HEK293 (cell line): ENCODE data around the gene SCAND1.

Experiments used
- BCL11B ChIP-seq: fragments of 450-650 bp; formaldehyde crosslinking; IDR thresholded peaks from 2 replicates; pipeline ENCODE4 v1.5.1; 2016; ENCODE audit warnings: low read depth, missing biosample characterization, missing genetic modification characterization
- FEZF1 ChIP-seq: fragments of 450-650 bp; formaldehyde crosslinking; IDR thresholded peaks from 2 replicates; pipeline ENCODE4 v1.5.1; 2016; ENCODE audit warnings: missing biosample characterization, missing genetic modification characterization
- GLIS2 ChIP-seq: fragments of 450-650 bp; formaldehyde crosslinking; IDR thresholded peaks from 2 replicates; pipeline ENCODE4 v1.5.1; 2016; ENCODE audit warnings: missing biosample characterization, missing genetic modification characterization
- HOXA7 ChIP-seq: sonication (generic); formaldehyde crosslinking; IDR thresholded peaks from 2 replicates; pipeline ENCODE4 v1.8.1; 2022; ENCODE audit warnings: missing genetic modification reagents, borderline replicate concordance
- SCRT1 ChIP-seq: fragments of 450-650 bp; formaldehyde crosslinking; IDR thresholded peaks from 2 replicates; pipeline ENCODE4 v1.5.1; 2016; ENCODE audit warnings: missing biosample characterization, missing genetic modification characterization, borderline replicate concordance
- SCRT2 ChIP-seq: fragments of 450-650 bp; formaldehyde crosslinking; IDR thresholded peaks from 2 replicates; pipeline ENCODE4 v1.5.1; 2016; ENCODE audit warnings: missing biosample characterization, missing genetic modification characterization
- ZBTB8A ChIP-seq: fragments of 450-650 bp; formaldehyde crosslinking; IDR thresholded peaks from 2 replicates; pipeline ENCODE4 v1.5.1; 2016; ENCODE audit warnings: missing biosample characterization, missing genetic modification characterization
- ZFP3 ChIP-seq: fragments of 450-650 bp; formaldehyde crosslinking; IDR thresholded peaks from 2 replicates; pipeline ENCODE4 v1.5.1; 2016; ENCODE audit warnings: low read depth, missing biosample characterization, missing genetic modification characterization
- ZIC2 ChIP-seq: fragments of 450-650 bp; formaldehyde crosslinking; IDR thresholded peaks from 2 replicates; pipeline ENCODE4 v1.5.1; 2016; ENCODE audit warnings: missing biosample characterization, missing genetic modification characterization
- ZNF169 ChIP-seq: fragments of 450-650 bp; formaldehyde crosslinking; IDR thresholded peaks from 2 replicates; pipeline ENCODE4 v1.5.1; 2016; ENCODE audit warnings: missing biosample characterization, missing genetic modification characterization
- ZNF184 ChIP-seq: fragments of 450-650 bp; IDR thresholded peaks from 2 replicates; pipeline ENCODE4 v1.5.1; 2018; ENCODE audit warnings: missing biosample characterization, mild to moderate bottlenecking, missing genetic modification characterization
- ZNF214 ChIP-seq: fragments of 450-650 bp; formaldehyde crosslinking; IDR thresholded peaks from 2 replicates; pipeline ENCODE4 v1.5.1; 2017; ENCODE audit warnings: missing biosample characterization, mild to moderate bottlenecking, missing genetic modification characterization, borderline replicate concordance
- ZNF23 ChIP-seq: fragments of 450-650 bp; formaldehyde crosslinking; IDR thresholded peaks from 2 replicates; pipeline ENCODE4 v1.5.1; 2016; ENCODE audit warnings: missing biosample characterization, missing genetic modification characterization, borderline replicate concordance
- ZNF350 ChIP-seq: fragments of 450-650 bp; formaldehyde crosslinking; IDR thresholded peaks from 2 replicates; pipeline ENCODE4 v1.5.0; 2017; ENCODE audit warnings: missing biosample characterization, mild to moderate bottlenecking, missing genetic modification characterization
- ZNF423 ChIP-seq: fragments of 450-650 bp; formaldehyde crosslinking; IDR thresholded peaks from 2 replicates; pipeline ENCODE4 v1.5.1; 2016; ENCODE audit warnings: missing biosample characterization, missing genetic modification characterization
- ZNF433 ChIP-seq: fragments of 450-650 bp; formaldehyde crosslinking; IDR thresholded peaks from 2 replicates; pipeline ENCODE4 v1.5.1; 2016; ENCODE audit warnings: missing biosample characterization, missing genetic modification characterization, low read depth
- ZNF514 ChIP-seq: fragments of 450-650 bp; formaldehyde crosslinking; IDR thresholded peaks from 2 replicates; pipeline ENCODE4 v1.5.1; 2016; ENCODE audit warnings: missing biosample characterization, missing genetic modification characterization
- ZNF521 ChIP-seq: fragments of 450-650 bp; formaldehyde crosslinking; IDR thresholded peaks from 2 replicates; pipeline ENCODE4 v1.5.1; 2017; ENCODE audit warnings: missing biosample characterization, mild to moderate bottlenecking, missing genetic modification characterization
- ZNF529 ChIP-seq: fragments of 450-650 bp; formaldehyde crosslinking; IDR thresholded peaks from 2 replicates; pipeline ENCODE4 v1.5.1; 2017; ENCODE audit warnings: missing genetic modification characterization, missing biosample characterization; ENCODE audit not compliant: insufficient replicate concordance
- ZNF585B ChIP-seq: fragments of 450-650 bp; formaldehyde crosslinking; IDR thresholded peaks from 2 replicates; pipeline ENCODE4 v1.5.1; 2016; ENCODE audit warnings: missing biosample characterization, missing genetic modification characterization
- ZNF596 ChIP-seq: fragments of 450-650 bp; IDR thresholded peaks from 2 replicates; pipeline ENCODE4 v1.5.0; 2018; ENCODE audit warnings: missing biosample characterization, mild to moderate bottlenecking, missing genetic modification characterization, moderate library complexity
- ZNF658 ChIP-seq: fragments of 450-650 bp; formaldehyde crosslinking; IDR thresholded peaks from 2 replicates; pipeline ENCODE4; 2016; ENCODE audit warnings: missing biosample characterization, missing genetic modification characterization
- ZNF660 ChIP-seq: fragments of 450-650 bp; IDR thresholded peaks from 2 replicates; pipeline ENCODE4 v1.5.1; 2018; ENCODE audit warnings: missing biosample characterization, mild to moderate bottlenecking, missing genetic modification characterization
- ZNF677 ChIP-seq: fragments of 450-650 bp; IDR thresholded peaks from 2 replicates; pipeline ENCODE4 v1.5.0; 2018; ENCODE audit warnings: missing biosample characterization, mild to moderate bottlenecking, missing genetic modification characterization, moderate library complexity
- ZNF768 ChIP-seq: fragments of 450-650 bp; formaldehyde crosslinking; IDR thresholded peaks from 2 replicates; pipeline ENCODE4 v1.5.1; 2018; ENCODE audit warnings: missing biosample characterization, mild to moderate bottlenecking, missing genetic modification characterization
- ZNF791 ChIP-seq: fragments of 450-650 bp; formaldehyde crosslinking; IDR thresholded peaks from 2 replicates; pipeline ENCODE4 v1.5.1; 2016; ENCODE audit warnings: missing biosample characterization, missing genetic modification characterization
- ZSCAN16 ChIP-seq: fragments of 450-650 bp; formaldehyde crosslinking; IDR thresholded peaks from 2 replicates; pipeline ENCODE4 v1.5.1; 2016; ENCODE audit warnings: missing biosample characterization, missing genetic modification characterization
- TF ChIP-seq, protein P1 (sequence below): fragments of 450-650 bp; formaldehyde crosslinking; IDR thresholded peaks from 2 replicates; pipeline ENCODE4 v1.5.1; 2016; ENCODE audit warnings: missing biosample characterization, missing genetic modification characterization
- TF ChIP-seq, protein P2 (sequence below): fragments of 450-650 bp; formaldehyde crosslinking; optimal IDR thresholded peaks from 2 replicates; pipeline ENCODE3; 2016; ENCODE audit warnings: missing biosample characterization, mild to moderate bottlenecking, missing genetic modification characterization
- TF ChIP-seq, protein P3 (sequence below): fragments of 450-650 bp; formaldehyde crosslinking; IDR thresholded peaks from 2 replicates; pipeline ENCODE4 v1.5.1; 2016; ENCODE audit warnings: missing biosample characterization, missing genetic modification characterization
- TF ChIP-seq, protein P4 (sequence below): fragments of 450-650 bp; formaldehyde crosslinking; IDR thresholded peaks from 2 replicates; pipeline ENCODE4 v1.5.1; 2017; ENCODE audit warnings: missing biosample characterization, missing genetic modification characterization
- TF ChIP-seq, protein P5 (sequence below): fragments of 450-650 bp; formaldehyde crosslinking; IDR thresholded peaks from 2 replicates; pipeline ENCODE4 v1.5.1; 2017; ENCODE audit warnings: missing biosample characterization, missing genetic modification characterization

SCAND1 gene

DNA sequence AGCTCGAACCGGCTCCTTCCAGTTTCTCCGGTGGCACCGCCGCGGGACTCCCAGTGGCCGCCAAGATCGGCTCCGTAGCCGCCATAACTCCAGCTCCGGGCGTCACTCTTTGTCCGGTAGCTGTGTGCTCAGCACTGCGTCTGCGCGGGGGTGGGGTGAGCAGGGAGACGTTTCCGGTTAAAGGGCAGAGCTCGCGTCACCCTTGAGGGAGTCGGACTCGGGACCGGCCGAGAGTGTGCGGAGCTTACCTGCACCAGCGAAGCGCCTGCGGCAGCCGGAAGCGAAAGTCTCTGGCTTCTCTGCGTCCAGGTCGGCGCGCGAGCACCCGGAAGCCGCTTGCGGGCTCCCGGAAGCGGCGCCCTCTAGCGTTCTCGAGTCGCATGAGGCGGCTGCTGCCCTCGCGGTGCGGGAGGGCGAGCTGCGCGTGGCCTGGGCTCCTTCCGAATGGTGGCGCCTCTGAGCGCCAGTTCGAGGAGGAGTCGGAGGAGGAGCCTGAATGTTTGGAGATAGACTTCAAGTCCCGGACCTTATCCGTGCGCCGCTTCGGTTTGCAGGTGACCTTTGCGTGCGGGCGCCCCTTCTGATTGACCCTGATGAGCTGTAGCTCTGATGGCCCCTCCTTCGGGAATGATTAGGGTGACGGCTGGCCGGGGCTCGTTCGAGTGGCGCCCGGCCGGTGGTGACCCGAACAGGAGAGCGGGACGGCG lies at the start of gene SCAND1 (continued):
- TF ChIP-seq ZNF214 (tag by site-specific recombination) (no peak), HOXA7 (no peak), ZNF521 (tag by site-specific recombination) (no peak), GLIS2 (tag by site-specific recombination) (no peak; the same call in 1 of the 2 replicates), ZNF677 (tag by site-specific recombination) (no peak), ZNF585B (tag by site-specific recombination) (no peak), ZNF350 (tag by site-specific recombination) (no peak), ZNF791 (tag by site-specific recombination) (no peak), SCRT2 (tag by site-specific recombination) (no peak), ZIC2 (tag by site-specific recombination) (peak; percentile 34), FEZF1 (tag by site-specific recombination) (peak; percentile 44; the same call in 1 of the 2 replicates), ZBTB8A (tag by site-specific recombination) (peak; percentile 73), ZNF529 (no peak), BCL11B (tag by site-specific recombination) (0 out of 2 replicates have a peak, but pooled peaks have one; percentile 47), SCRT1 (tag by site-specific recombination) (no peak), ZNF514 (no peak), ZNF433 (tag by site-specific recombination) (no peak), ZNF768 (tag by site-specific recombination) (no peak), ZNF169 (tag by site-specific recombination) (no peak), ZNF423 (tag by site-specific recombination) (no peak), ZNF658 (no peak), ZNF23 (no peak), ZNF596 (tag by site-specific recombination) (no peak), ZSCAN16 (no peak), ZFP3 (tag by site-specific recombination) (no peak), ZNF660 (peak; percentile 97), ZNF184 (tag by site-specific recombination) (peak; percentile 88)
- TF ChIP-seq, protein P1, sequence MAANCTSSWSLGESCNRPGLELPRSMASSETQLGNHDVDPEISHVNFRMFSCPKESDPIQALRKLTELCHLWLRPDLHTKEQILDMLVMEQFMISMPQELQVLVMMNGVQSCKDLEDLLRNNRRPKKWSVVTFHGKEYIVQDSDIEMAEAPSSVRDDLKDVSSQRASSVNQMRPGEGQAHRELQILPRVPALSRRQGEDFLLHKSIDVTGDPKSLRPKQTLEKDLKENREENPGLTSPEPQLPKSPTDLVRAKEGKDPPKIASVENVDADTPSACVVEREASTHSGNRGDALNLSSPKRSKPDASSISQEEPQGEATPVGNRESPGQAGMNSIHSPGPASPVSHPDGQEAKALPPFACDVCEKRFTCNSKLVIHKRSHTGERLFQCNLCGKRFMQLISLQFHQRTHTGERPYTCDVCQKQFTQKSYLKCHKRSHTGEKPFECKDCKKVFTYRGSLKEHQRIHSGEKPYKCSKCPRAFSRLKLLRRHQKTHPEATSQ (tag by site-specific recombination) = 0 out of 2 replicates have a peak, but pooled peaks have one; percentile 38
- TF ChIP-seq, protein P2, sequence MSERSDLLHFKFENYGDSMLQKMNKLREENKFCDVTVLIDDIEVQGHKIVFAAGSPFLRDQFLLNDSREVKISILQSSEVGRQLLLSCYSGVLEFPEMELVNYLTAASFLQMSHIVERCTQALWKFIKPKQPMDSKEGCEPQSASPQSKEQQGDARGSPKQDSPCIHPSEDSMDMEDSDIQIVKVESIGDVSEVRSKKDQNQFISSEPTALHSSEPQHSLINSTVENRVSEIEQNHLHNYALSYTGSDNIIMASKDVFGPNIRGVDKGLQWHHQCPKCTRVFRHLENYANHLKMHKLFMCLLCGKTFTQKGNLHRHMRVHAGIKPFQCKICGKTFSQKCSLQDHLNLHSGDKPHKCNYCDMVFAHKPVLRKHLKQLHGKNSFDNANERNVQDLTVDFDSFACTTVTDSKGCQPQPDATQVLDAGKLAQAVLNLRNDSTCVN (tag by site-specific recombination) = peak; percentile 94
- TF ChIP-seq, protein P3, sequence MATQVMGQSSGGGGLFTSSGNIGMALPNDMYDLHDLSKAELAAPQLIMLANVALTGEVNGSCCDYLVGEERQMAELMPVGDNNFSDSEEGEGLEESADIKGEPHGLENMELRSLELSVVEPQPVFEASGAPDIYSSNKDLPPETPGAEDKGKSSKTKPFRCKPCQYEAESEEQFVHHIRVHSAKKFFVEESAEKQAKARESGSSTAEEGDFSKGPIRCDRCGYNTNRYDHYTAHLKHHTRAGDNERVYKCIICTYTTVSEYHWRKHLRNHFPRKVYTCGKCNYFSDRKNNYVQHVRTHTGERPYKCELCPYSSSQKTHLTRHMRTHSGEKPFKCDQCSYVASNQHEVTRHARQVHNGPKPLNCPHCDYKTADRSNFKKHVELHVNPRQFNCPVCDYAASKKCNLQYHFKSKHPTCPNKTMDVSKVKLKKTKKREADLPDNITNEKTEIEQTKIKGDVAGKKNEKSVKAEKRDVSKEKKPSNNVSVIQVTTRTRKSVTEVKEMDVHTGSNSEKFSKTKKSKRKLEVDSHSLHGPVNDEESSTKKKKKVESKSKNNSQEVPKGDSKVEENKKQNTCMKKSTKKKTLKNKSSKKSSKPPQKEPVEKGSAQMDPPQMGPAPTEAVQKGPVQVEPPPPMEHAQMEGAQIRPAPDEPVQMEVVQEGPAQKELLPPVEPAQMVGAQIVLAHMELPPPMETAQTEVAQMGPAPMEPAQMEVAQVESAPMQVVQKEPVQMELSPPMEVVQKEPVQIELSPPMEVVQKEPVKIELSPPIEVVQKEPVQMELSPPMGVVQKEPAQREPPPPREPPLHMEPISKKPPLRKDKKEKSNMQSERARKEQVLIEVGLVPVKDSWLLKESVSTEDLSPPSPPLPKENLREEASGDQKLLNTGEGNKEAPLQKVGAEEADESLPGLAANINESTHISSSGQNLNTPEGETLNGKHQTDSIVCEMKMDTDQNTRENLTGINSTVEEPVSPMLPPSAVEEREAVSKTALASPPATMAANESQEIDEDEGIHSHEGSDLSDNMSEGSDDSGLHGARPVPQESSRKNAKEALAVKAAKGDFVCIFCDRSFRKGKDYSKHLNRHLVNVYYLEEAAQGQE (tag by site-specific recombination) = peak; percentile 35; the same call in 1 of the 2 replicates
- TF ChIP-seq, protein P4, sequence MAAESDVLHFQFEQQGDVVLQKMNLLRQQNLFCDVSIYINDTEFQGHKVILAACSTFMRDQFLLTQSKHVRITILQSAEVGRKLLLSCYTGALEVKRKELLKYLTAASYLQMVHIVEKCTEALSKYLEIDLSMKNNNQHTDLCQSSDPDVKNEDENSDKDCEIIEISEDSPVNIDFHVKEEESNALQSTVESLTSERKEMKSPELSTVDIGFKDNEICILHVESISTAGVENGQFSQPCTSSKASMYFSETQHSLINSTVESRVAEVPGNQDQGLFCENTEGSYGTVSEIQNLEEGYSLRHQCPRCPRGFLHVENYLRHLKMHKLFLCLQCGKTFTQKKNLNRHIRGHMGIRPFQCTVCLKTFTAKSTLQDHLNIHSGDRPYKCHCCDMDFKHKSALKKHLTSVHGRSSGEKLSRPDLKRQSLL (tag by site-specific recombination) = peak; percentile 68
- TF ChIP-seq, protein P5, sequence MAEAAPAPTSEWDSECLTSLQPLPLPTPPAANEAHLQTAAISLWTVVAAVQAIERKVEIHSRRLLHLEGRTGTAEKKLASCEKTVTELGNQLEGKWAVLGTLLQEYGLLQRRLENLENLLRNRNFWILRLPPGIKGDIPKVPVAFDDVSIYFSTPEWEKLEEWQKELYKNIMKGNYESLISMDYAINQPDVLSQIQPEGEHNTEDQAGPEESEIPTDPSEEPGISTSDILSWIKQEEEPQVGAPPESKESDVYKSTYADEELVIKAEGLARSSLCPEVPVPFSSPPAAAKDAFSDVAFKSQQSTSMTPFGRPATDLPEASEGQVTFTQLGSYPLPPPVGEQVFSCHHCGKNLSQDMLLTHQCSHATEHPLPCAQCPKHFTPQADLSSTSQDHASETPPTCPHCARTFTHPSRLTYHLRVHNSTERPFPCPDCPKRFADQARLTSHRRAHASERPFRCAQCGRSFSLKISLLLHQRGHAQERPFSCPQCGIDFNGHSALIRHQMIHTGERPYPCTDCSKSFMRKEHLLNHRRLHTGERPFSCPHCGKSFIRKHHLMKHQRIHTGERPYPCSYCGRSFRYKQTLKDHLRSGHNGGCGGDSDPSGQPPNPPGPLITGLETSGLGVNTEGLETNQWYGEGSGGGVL (tag by site-specific recombination) = no peak
